ENCODE data around the gene AMT.

AMT gene

GRCh38 chr3:49421890-49422378, 339 bp downstream of the AMT start:
- Histone ChIP-seq H3K27me3 (ENCODE audit: insufficient read depth, low read length) (no peaks in the 10 kb centered on the region), H2AFZ (ENCODE audit: low read length, unreplicated experiment) (no peak overlapping the region), H3K27ac (ENCODE audit: low read depth, low read length) (peak overlapping the region; percentile 74), H3K79me2 (ENCODE audit: control insufficient read depth, insufficient read depth, low read length, unreplicated experiment) (no peaks in the 10 kb centered on the region), H3K4me1 (ENCODE audit: control insufficient read depth, insufficient read depth, low read length, unreplicated experiment) (peaks cover 17% of the 10 kb centered on the region), H3K36me3 (ENCODE audit: insufficient read depth, low read length) (peaks cover 11% of the 10 kb centered on the region; the same call in 1 of the 2 replicates), H3K4me3 (ENCODE audit: low read depth, low read length) (no peak overlapping the region)

GRCh38 chr3:49417516-49418120, 4.7 kb downstream of the AMT start:
- H3K36me3 ChIP-seq (ENCODE audit: insufficient read depth, low read length), result peaks cover 24% of the 10 kb centered on the region; the same call in 1 of the 2 replicates
- no peak overlapping the region for H2AFZ ChIP-seq (ENCODE audit: low read length, unreplicated experiment)
- H3K79me2 ChIP-seq (ENCODE audit: control insufficient read depth, insufficient read depth, low read length, unreplicated experiment), result peaks cover 19% of the 10 kb centered on the region

GRCh38 chr3:49416867-49417266, 5.4 kb downstream of the AMT start:
- Histone ChIP-seq H3K4me3 (ENCODE audit: low read depth, low read length) (no peak overlapping the region), H3K36me3 (ENCODE audit: insufficient read depth, low read length) (peaks cover 24% of the 10 kb centered on the region; the same call in 1 of the 2 replicates), H2AFZ (ENCODE audit: low read length, unreplicated experiment) (no peak overlapping the region), H3K27ac (ENCODE audit: low read depth, low read length) (no peak overlapping the region), H3K79me2 (ENCODE audit: control insufficient read depth, insufficient read depth, low read length, unreplicated experiment) (peaks cover 23% of the 10 kb centered on the region), H3K4me1 (ENCODE audit: control insufficient read depth, insufficient read depth, low read length, unreplicated experiment) (peaks cover 41% of the 10 kb centered on the region), H3K27me3 (ENCODE audit: insufficient read depth, low read length) (no peaks in the 10 kb centered on the region)

More at GRCh38 chr3:49417516-49418120, 4.7 kb downstream of the AMT start:
- no peak overlapping the region for H3K27ac ChIP-seq (ENCODE audit: low read depth, low read length)
- no peaks in the 10 kb centered on the region for H3K27me3 ChIP-seq (ENCODE audit: insufficient read depth, low read length)
- H3K4me3 ChIP-seq (ENCODE audit: low read depth, low read length), result no peak overlapping the region
- peaks cover 41% of the 10 kb centered on the region for H3K4me1 ChIP-seq (ENCODE audit: control insufficient read depth, insufficient read depth, low read length, unreplicated experiment)

- Histone ChIP-seq H3K79me2 (ENCODE audit: control insufficient read depth, insufficient read depth, low read length, unreplicated experiment) (peaks cover 30% of the 10 kb centered on the region), H3K27me3 (ENCODE audit: insufficient read depth, low read length) (no peaks in the 10 kb centered on the region), H3K27ac (ENCODE audit: low read depth, low read length) (0 out of 2 replicates have a peak overlapping the region, but pooled peaks have one; percentile 17), H3K4me1 (ENCODE audit: control insufficient read depth, insufficient read depth, low read length, unreplicated experiment) (peaks cover 36% of the 10 kb centered on the region), H3K4me3 (ENCODE audit: low read depth, low read length) (no peak overlapping the region), H2AFZ (ENCODE audit: low read length, unreplicated experiment) (no peak overlapping the region), H3K36me3 (ENCODE audit: insufficient read depth, low read length) (peaks cover 24% of the 10 kb centered on the region; the same call in 1 of the 2 replicates)
Observed at GRCh38 chr3:49415931-49416601, 6.2 kb downstream of the AMT start.

GRCh38 chr3:49414753-49415152, 7.5 kb downstream of the AMT start:
- Histone ChIP-seq H3K79me2 (ENCODE audit: control insufficient read depth, insufficient read depth, low read length, unreplicated experiment) (peaks cover 44% of the 10 kb centered on the region), H3K27ac (ENCODE audit: low read depth, low read length) (no peak overlapping the region), H3K36me3 (ENCODE audit: insufficient read depth, low read length) (peaks cover 19% of the 10 kb centered on the region; the same call in 1 of the 2 replicates), H3K4me1 (ENCODE audit: control insufficient read depth, insufficient read depth, low read length, unreplicated experiment) (peaks cover 28% of the 10 kb centered on the region), H3K27me3 (ENCODE audit: insufficient read depth, low read length) (no peaks in the 10 kb centered on the region), H2AFZ (ENCODE audit: low read length, unreplicated experiment) (no peak overlapping the region), H3K4me3 (ENCODE audit: low read depth, low read length) (no peak overlapping the region)

- Histone ChIP-seq H3K4me3 (ENCODE audit: low read depth, low read length) (peak overlapping the region; percentile 100), H2AFZ (ENCODE audit: low read length, unreplicated experiment) (no peak overlapping the region), H3K4me1 (ENCODE audit: control insufficient read depth, insufficient read depth, low read length, unreplicated experiment) (peaks cover 36% of the 10 kb centered on the region), H3K27me3 (ENCODE audit: insufficient read depth, low read length) (no peaks in the 10 kb centered on the region), H3K36me3 (ENCODE audit: insufficient read depth, low read length) (peaks cover 17% of the 10 kb centered on the region; the same call in 1 of the 2 replicates), H3K27ac (ENCODE audit: low read depth, low read length) (no peak overlapping the region), H3K79me2 (ENCODE audit: control insufficient read depth, insufficient read depth, low read length, unreplicated experiment) (peaks cover 58% of the 10 kb centered on the region)
Observed at GRCh38 chr3:49413338-49413734, 8.9 kb downstream of the AMT start.

GRCh38 chr3:49412632-49413337, 9.5 kb downstream of the AMT start:
- Histone ChIP-seq H3K27ac (ENCODE audit: low read depth, low read length) (peak overlapping the region; percentile 68), H3K4me1 (ENCODE audit: control insufficient read depth, insufficient read depth, low read length, unreplicated experiment) (peaks cover 40% of the 10 kb centered on the region), H3K27me3 (ENCODE audit: insufficient read depth, low read length) (no peaks in the 10 kb centered on the region), H3K4me3 (ENCODE audit: low read depth, low read length) (peak overlapping the region; percentile 100), H2AFZ (ENCODE audit: low read length, unreplicated experiment) (peak overlapping the region; percentile 86), H3K36me3 (ENCODE audit: insufficient read depth, low read length) (peaks cover 17% of the 10 kb centered on the region; the same call in 1 of the 2 replicates), H3K79me2 (ENCODE audit: control insufficient read depth, insufficient read depth, low read length, unreplicated experiment) (peaks cover 63% of the 10 kb centered on the region)

GRCh38 chr3:49411968-49412631, 10.2 kb downstream of the AMT start, which contains the start of the genes RHOA and TCTA:
Gene RHOA, minus strand, starts transcription at chr3:49411976. Its CDS starts 36,387 bp downstream, at chr3:49375589.
Gene TCTA, plus strand, starts transcription at chr3:49412423. Its CDS starts 4 bp downstream, at chr3:49412427.
- peaks cover 15% of the 10 kb centered on the region; the same call in 1 of the 2 replicates for H3K36me3 ChIP-seq (ENCODE audit: insufficient read depth, low read length)
- H3K4me3 ChIP-seq (ENCODE audit: low read depth, low read length), result peak within 1 kb of the TSS; percentile 100
- H3K27ac ChIP-seq (ENCODE audit: low read depth, low read length), result peak within 1 kb of the TSS; percentile 85
- peak within 1 kb of the TSS; percentile 86 for H2AFZ ChIP-seq (ENCODE audit: low read length, unreplicated experiment)
- H3K27me3 ChIP-seq (ENCODE audit: insufficient read depth, low read length), result no peaks in the 10 kb centered on the region
- peaks cover 47% of the 10 kb centered on the region for H3K4me1 ChIP-seq (ENCODE audit: control insufficient read depth, insufficient read depth, low read length, unreplicated experiment)
- H3K79me2 ChIP-seq (ENCODE audit: control insufficient read depth, insufficient read depth, low read length, unreplicated experiment), result peaks cover 70% of the 10 kb centered on the region

- Histone ChIP-seq H2AFZ (ENCODE audit: low read length, unreplicated experiment) (peak overlapping the region; percentile 35), H3K4me3 (ENCODE audit: low read depth, low read length) (peak overlapping the region; percentile 100), H3K36me3 (ENCODE audit: insufficient read depth, low read length) (0 out of 2 replicates have a peak, but pooled peaks cover 10% of the 10 kb centered on the region), H3K79me2 (ENCODE audit: control insufficient read depth, insufficient read depth, low read length, unreplicated experiment) (peaks cover 76% of the 10 kb centered on the region), H3K27me3 (ENCODE audit: insufficient read depth, low read length) (no peaks in the 10 kb centered on the region), H3K4me1 (ENCODE audit: control insufficient read depth, insufficient read depth, low read length, unreplicated experiment) (peaks cover 49% of the 10 kb centered on the region), H3K27ac (ENCODE audit: low read depth, low read length) (peak overlapping the region; percentile 85)
Observed at GRCh38 chr3:49411535-49411967, 10.7 kb downstream of the AMT start.
